ENCODE results near the gene PHF20.
"Not testable (repeated sequence)": the region's sequence is repeated elsewhere in the genome, so short reads cannot be mapped to it uniquely, and the experiment has no call there.

The PHF20 gene

DNA sequence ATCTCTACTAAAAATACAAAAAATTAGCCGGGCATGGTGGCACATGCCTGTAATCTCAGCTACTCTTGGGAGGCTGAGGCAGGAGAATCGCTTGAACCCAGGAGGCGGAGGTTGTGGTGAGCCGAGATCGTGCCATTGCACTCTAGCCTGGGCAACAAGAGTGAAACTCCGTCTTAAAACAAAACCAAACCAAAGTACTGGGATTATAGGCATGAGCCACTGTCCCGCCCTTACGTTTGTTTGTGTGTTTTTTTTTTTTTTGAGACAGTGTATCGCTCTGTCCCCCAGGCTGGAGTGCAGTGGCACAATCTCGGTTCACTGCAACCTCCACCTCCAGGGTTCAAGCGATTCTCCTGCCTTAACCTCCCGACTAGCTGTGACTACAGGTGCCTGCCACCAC, 12.0 kb downstream of the PHF20 start:
- DNase-seq: not testable (repeated sequence)

DNA sequence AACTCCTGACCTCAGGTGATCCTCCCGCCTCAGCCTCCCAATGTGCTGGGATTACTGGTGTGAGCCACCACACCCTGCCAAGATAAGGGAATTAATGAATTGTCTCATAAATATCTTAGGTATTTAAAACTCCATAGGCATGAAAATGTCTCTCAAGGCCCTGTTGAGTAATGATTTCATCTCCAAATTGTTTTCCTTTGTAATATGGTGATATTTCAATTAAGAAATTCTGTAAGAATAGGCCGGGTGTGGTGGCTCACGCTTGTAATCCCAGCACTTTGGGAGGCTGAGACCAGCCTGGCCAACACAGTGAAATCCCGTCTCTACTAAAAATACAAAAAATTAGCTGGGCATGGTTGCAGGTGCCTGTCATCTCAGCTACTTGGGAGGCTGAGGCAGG, 13.7 kb downstream of the PHF20 start:
- DNase-seq: not testable (repeated sequence)

DNA sequence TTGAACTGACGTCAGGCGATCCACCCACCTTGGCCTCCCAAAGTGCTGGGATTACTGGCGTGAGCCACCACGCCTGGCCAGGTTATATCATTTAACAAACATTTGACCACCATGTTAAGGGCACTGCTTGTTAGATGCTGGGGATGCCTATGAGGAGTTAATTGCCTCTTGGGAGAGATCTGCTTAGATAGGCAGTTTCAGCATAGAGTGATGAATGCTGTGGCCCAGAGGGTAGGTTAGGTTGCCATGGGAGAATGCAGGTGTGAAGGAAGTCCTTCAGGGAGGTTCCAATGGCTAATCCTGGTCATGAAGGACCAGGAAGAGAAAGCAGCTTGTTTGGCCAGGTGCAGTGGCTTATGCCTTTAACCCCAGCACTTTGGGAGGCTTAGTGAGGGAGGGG, 17.0 kb downstream of the PHF20 start:
- no peak for DNase-seq

DNA sequence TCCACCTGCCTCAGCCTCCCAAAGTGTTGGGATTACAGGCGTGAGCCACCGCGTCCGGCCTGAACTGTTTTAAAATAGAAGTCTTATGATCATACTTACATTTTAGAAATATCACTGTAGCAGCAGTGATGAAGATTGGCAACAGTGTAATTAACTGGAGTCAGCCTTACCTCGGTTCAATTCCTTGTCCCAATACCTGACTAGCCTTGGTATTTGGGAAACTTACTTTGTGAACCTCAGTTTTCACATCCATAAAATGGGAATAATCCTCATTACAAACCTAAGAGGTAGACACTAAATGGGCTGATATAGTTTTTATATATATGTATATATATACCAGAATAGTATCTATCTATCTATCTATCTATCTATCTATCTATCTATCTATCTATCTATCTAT, 19.3 kb downstream of the PHF20 start:
- DNase-seq: no peak

DNA sequence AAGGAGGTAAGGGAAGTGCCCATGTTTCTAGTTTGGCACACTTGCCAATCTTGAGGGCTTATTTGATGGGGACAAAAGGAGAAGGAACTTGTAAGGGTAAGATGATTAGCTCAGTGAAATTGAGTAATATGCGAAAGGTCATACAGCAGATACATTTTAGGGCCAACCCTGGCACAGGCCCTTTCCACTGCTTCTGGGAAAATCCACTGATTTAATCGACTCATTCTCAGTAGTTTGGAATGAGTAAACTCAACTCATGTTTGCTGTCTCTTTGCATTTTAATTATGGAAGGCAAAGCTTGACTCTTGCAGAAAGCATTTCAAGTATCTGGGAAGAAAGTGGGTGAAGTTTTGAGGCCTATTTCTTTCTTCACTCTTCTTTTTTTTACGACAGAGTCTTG, 20.0 kb downstream of the PHF20 start:
- no peak for DNase-seq

DNA sequence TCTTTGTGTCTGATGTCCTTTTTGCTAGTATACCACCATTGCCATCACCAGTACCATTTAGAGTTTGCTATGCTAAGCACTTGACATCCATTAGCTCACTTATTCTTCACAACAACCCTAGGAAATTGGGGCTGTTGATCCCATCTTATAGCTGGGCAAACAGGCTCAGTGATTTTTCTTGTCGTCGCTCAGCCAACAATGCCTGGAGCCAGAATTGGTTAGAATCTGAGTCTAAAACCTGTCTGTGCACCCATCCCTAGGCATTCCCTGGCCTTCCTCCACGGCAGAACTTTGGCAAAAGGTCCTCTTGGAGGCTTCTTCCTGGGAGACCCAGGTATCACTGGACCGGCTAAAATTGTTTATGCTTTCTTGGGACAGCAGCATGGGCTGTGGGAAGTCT, 20.9 kb downstream of the PHF20 start:
- no peak for DNase-seq

DNA sequence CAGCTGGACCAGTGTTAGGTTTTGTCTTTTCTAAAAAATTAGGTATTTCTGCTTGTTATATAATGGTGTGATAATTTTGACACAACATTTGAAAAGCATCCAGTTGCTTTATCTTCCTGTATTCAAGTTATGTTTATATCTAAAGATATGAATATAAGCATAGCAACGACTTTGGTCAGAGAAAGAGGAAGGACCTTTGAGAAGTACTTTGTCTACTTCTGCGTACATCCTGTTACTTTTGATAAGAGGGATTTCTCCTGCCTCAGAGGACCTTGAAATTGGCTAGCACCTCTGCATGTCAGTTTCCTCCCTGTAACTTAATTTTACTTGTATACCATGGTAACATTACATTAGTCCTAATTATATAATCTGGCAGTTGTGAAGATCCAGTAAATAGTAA, 24.8 kb downstream of the PHF20 start:
- DNase-seq: no peak

DNA sequence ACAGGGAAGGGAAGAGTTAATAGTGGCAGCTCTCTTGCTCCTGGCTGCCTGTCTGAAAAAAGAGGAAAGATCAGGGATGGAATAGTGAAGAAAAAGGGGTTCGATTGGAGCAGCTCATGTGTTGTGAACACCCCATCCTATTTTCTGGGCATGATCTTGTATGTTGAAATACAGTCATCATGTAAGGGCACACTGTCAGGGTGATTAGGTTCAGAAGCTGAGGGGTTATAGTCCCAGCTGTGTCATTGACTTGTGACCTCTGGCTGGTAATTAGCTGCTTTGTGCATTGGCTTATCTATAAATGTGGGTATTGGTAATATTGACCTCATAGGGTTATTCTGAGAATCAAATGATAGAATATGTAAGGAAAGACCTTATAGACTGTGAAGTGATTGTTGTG, 30.1 kb downstream of the PHF20 start:
- DNase-seq: no peak

DNA sequence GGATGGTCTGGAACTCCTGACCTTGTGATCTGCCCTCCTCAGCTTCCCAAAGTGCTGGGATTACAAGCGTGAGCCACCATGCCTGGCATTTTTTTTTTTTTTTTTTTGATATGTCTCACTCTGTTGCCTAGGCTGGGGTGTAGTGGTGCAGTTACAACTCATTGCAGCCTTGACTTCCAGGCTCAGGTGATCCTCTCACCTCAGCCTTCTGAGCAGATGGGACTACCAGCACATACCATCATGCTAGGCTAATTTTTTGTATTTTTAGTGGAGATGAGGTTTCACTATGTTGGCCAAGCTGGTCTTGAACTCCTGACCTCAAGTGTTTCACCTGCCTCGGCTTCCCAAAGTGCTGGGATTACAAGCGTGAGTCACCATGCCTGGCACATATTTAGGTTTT, 34.3 kb downstream of the PHF20 start:
- DNase-seq: no peak

DNA sequence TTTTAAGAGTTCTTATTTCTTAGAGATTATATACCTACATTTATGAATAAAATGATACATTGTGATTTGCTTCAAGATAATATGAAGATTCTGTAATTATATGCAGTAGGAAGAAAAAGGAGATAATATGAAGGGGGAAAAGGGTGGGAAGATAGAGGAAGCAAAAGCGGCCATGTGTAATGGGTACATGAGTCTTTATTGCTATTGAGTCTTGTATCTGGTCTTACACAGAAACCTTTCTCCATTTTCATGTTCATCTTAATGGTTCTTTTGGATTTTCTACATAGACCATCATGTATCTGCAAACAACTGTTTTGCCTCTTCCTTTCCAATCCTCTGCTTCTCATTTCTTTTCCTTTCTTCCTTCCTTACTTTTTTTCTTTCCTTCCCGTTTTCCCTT, 36.1 kb downstream of the PHF20 start:
- no peak for DNase-seq

DNA sequence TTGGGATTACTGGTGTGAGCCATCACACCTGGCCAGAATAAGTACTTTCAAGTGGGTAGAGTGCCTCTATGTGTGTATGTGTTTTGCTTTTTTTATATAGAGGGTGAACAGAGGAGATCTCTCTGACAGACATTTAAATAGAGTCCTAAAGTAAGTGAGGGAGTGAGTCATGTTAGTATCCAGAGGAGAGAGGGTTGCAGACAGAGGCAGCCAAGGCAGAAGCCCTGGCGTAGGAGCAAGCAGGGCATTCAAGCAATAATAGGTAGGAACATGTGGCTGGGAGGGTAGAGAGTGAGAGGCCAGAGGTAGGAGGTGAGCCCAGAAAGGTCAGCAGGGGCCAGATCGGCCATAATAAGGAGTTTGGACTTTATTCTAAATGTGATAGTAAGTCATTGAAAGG, 48.9 kb downstream of the PHF20 start:
- DNase-seq: no peak

DNA sequence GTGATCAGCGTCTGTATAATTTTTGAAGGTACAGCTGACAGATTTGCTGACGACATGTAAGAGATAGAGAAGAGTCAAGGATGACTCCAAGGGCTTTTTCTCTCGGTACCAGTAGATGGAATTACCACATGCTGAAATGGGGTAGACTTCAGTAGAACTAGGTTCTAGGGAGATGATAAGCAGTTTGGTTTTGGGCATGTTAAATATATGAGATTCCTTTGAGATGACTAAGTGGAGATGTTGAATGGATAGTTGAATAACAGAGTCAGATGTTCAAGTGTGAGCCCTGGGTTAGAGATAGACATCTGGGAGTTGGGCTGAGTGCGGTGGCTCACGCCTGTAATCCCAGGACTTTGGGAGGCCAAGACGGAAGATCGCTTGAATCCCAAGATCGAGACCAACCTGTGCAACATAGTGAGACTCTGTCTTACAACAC, 50.0 kb downstream of the PHF20 start:
- no peak for DNase-seq

DNA sequence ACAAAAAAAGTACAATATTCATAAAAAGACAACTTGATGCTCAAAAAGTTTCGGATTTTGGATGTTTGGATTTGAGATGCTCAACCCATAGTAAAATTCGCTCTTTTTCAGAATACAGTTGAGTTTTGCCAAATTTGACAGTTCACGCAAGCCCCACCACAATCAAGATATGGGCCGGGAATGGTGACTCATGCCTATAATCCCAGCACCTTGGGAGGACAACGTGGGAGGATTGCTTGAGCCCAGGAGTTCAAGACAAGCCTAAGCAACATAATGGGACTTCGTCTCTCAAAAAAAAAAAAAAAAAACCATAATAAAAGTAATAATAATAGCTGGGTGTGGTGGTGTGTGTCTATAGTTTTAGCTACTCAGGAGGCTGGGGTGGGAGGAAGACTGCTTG, 51.3 kb downstream of the PHF20 start:
- DNase-seq: no peak

DNA sequence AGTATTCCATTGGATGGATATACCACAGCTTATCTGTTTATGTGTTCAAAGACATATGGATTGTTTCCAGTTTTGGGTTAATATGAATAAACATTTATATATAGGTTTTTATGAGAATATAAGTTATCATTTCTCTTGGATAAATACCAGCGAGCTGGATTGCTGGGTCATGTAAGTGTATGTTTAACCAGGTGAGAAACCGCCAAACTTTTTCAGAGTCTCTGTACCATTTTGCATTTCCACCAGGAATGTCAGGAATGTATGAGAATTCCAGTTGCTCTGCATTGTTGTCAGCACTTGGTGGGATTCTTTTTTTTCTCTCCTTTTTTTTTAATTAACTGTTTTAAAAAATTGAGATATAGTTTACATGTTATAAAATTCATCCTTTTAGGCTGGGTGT, 52.1 kb downstream of the PHF20 start:
- no peak for DNase-seq

DNA sequence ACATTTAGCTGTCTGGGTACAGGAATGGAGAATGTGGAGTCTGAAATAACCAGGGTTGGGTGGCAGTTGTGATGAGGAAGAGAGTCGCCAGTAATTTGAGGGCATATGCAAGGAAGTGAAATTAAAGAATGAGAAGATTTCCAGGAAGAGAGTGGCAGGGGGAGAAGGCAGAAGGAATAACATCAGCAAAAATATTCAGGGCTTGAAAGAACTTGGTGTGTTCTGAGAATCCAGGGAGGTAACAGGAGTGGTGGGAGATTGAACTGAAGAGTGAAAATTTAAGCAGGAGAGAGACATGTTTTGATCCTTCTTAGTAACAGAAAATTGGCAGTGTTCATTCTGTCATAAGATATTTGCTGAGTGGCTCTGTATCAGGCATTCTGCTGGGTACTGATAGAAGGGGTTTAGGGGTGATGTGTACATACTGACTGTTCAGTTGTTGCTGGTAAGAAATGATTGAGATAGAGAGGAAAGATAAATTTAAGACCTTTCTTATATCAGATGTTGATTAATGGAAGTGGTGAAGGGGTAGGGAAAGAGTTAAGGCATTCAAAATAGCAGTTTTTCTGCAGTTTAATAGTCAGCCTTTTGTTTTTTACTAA, 54.7 kb downstream of the PHF20 start:
- DNase-seq: no peak

DNA sequence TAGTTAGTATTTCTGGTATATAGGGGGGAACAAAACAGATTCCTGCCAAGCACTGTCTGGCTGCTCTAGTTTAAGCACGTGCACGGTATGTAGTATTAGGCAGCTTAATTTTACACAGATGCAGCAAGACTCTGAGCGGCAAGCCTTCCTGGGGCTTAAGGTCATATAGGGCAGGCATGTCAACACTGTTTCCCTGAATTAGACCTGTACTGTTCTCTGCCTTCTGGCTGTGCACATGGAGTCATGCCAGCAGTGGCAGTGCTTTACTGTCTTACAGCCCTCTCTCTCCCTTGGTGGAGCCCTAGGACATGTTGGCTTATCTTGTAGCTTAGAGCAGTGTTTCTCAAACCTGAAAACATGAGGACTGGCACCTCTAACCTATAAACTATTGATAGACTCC, 56.6 kb downstream of the PHF20 start:
- peak in 1 of 2 experiments; percentile 47 for DNase-seq

DNA sequence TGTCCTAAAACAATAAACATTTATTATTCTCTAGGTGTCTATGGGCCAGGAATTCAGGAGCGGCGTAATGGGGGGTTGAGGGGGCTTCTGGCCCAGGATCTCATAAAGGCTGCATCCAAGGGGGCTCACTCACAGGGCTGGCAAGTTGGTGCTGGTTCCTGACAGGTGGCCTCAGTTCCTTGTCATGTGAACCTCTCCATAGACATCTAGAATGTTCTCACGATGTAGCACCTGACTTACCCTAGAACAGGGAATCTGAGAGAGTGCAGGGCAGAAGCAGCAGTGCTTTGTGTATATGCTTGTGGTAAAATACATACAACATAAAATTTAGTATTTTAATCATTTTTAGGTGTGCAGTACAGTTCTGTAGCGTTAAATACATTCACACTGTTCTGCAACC, 57.1 kb downstream of the PHF20 start:
- no peak for DNase-seq

DNA sequence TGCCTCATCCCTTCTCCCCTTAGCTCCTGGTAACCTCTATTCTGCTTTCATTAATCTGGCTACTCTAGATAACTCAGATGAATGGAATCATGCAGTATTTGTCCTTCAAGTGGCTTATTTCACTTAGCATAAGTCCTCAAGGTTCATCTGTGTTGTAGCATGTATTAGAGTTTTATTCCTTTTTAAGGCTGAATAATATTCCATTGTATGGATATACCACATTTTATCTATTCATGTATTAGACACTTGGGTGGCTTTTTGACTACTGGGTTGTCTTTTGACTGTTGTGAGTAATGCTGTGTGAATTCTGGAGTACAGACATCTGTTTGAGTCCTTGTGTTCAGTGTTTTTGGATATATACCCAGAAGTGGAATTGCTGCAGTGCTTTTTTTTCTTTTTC, 58.4 kb downstream of the PHF20 start:
- DNase-seq: no peak

DNA sequence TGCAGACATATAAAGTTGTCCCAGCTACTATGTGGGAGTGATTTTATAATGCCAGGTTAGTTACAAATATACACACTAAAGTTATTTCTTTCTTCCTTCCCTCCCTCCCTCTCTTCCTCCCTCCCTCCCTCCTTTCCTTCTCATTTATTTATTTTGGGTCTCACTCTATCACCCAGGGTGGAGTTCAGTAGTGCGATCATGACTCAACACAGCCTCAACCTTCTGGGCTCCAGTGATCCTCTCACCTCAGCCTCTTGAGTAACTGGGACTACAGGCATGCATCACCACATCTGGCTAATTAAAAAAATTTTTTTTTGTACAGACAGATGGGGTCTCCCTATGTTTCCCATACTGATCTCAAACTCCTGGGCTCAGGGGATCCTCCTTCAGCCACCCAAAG, 59.2 kb downstream of the PHF20 start:
- DNase-seq: no peak

DNA sequence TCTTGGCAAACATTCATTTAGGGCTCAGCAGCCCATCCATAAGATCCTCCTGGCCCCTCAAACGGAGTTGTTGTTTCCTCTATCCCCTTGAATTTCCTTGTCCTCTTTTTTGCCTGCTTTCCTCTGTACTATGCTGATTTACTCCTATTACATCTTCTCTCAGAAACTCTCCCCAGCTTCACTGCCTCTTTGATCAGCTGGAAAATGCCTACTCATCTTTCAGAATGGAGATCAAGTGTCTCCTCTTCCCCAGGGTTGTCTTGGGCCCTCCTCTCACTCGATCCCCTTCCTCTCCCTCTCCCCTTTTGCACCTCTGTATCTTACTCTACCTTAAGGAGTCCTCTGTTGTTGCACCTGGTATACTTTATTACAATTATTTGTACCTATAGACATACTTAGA, 60.2 kb downstream of the PHF20 start:
- no peak for DNase-seq

DNA sequence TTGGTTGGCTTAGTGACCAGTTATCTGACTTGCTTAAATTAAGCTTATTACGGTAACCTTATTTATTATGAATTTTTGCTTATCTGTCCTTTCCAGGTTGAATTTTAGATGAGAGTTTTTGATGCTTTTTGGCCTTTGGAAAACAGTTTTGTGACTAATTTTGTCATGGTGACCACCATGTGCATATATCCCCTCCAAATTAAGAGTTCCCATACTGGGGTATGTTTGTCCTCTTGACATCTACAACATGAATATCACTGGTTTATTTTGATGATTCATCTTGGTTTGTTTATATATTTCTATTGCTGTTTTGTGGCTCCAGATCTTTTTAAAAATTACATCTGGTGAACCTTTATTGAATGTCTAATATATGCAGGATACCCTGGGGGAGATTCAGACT, 61.4 kb downstream of the PHF20 start:
- DNase-seq: no peak

DNA sequence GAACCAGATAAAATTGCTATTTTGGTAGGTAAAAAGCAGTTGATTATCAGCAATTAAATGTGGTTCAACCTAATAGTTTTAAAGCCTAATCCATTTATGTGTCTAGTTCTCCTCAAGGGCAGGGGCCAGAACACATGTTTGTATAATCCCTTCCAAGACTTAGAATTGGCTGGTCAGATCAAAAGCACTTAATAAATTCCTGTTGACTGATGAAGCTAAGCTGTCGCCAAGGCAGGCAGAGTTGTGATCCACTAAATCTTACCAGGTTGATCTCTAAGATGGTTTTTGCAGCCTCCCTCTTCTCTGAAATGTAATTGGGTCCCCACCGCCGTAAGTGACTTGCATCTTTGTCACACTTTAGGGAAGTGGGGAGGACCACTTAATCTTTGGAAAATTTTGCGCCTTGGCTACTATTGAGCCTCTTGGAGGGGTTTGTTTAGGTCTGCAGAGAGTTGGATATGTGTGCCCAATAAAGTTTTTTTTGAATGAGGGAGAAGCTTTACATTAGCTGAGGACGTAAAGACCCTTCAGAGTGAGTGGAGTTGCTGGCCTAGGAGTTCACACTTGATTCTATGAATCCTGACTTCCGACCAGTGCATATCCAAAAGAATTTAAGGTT, 65.9 kb downstream of the PHF20 start:
- peak; percentile 8 to 39 for DNase-seq

DNA sequence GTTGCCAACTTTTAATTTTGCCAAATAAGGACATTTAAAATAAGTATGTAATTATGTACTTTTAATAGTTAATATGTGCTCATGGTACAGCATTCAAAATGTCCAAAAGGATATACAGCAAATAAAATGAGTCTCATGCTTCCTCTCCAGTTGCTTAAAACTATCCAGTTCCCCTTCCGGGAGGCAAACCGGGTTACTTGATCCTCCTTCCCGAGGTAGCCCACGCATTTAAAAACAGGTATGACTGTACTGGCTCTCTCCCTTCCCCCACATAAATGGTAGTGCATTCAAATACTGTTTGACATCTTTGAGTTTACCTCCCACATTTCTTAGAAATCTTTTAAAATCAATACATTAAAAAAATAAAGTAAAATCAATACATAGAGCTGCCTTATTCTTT, 66.4 kb downstream of the PHF20 start:
- no peak for DNase-seq

DNA sequence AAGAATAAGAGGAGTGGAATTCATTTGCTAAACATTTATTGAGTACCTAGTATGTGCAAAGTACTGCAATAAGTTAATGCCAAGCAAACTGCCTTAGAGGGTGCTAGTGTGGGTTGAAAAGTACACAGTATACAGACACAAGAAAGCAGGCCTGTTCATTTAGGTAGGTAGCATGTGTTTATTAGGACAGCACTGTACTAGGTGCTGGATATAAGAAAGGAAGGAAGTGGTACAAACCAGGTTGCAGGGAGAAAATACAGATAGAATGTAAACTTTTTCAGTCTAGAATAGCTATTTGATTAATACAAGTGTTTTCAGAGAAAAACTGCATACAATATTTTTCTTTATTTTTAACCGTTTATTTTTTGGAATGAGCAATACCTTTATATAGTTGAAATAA, 68.1 kb downstream of the PHF20 start:
- no peak for DNase-seq

DNA sequence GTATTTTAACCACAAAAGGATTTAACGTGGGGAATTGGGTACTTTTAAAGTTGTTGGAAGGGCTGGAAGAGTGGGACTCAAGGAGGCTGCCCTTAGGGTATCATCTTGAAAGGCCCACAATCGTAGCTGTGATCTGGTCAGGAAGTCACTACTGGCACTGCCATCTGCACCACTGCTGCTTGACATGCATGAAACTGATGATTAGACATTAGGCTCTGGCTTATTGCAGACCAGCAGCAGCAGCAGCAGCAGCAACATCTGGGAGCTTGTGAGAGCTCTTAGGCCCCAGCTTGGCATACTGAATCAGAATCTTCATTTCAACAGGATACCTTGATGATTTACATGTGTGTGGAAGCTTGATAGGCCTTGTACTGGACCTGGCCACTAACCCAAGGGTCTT, 68.6 kb downstream of the PHF20 start:
- DNase-seq: no peak

Data from NCI-H446 (cell line).